Endothelial cell of umbilical vein (primary cell): Measurements from ENCODE around the gene ATXN1. TPM values are rescaled to one million over a fixed set of nuclear protein-coding genes. Genes with fewer than 3 reads are reported as not detected.

Experiments
- BruUV-seq: library from RNA; stranded (reverse); fragments of 400-500 nt; replicated peaks from 2 replicates; lab custom pipeline; 2021; lab: Mats Ljungman, UMichigan
- CTCF ChIA-PET: fragments of 300-600, 350-600 bp; sonication (Branson Sonifier 250); formaldehyde crosslinking; loops from one replicate; lab custom pipeline; 2021; ENCODE audit warnings: antibody characterized with exemption, inconsistent platforms; lab: Charles Lee
- POLR2A ChIA-PET: fragments of 300-600, 350-600 bp; sonication (Branson Sonifier 250); formaldehyde crosslinking; loops from one replicate; lab custom pipeline; 2021; ENCODE audit warnings: antibody characterized with exemption, inconsistent platforms; lab: Charles Lee
- DNase-seq: peaks from one replicate; pipeline ENCODE4 v3.0.0-alpha.2; 2011; ENCODE audit warnings: low read depth, low spot score
- FAIRE-seq: peaks from 2 replicates; lab custom pipeline; 2011; peaks lifted over from hg19 to GRCh38; lab: Jason Lieb, UNC
- H2AFZ ChIP-seq: 2 replicates; pipeline ENCODE4 v1.6.0; 2012; ENCODE audit warnings: low read depth, low read length, control low read depth, inconsistent platforms
- H3K27ac ChIP-seq: 2 replicates; pipeline ENCODE4 v1.5.1; 2011; ENCODE audit warnings: low read depth, mild to moderate bottlenecking, control low read depth, low read length, moderate library complexity; ENCODE audit not compliant: insufficient read depth
- H3K27me3 ChIP-seq, 2 experiments: 2 replicates each; pipeline versions ENCODE4 v1.6.0 to v1.6.1; 2011; ENCODE audit warnings: low read length in 2 of 2, mixed read lengths in 1 of 2; ENCODE audit not compliant: control insufficient read depth in 2 of 2, insufficient read depth in 2 of 2
- H3K36me3 ChIP-seq, 2 experiments: 2 replicates in 1 of 2; 3 replicates in 1 of 2; pipeline ENCODE4 v1.5.1; 2011; ENCODE audit warnings: low read length in 2 of 2, mild to moderate bottlenecking in 1 of 2, moderate library complexity in 1 of 2; ENCODE audit not compliant: control insufficient read depth in 2 of 2, insufficient read depth in 2 of 2; ENCODE audit errors: extremely low read depth in 1 of 2
- H3K4me1 ChIP-seq: 3 replicates; pipeline ENCODE4 v1.5.1; 2011; ENCODE audit warnings: mild to moderate bottlenecking, low read length; ENCODE audit not compliant: control insufficient read depth, insufficient read depth; ENCODE audit errors: extremely low read depth
- H3K4me2 ChIP-seq: 2 replicates; pipeline ENCODE4 v1.6.1; 2011; ENCODE audit warnings: low read length, control low read depth, mixed read lengths; ENCODE audit not compliant: insufficient read depth
- H3K4me3 ChIP-seq, 3 experiments: fragments of 200-600 bp in 1 of 3; sonication (generic), shearing (Covaris generic) in 1 of 3; replicated peaks in 1 of 3; 2 replicates each; pipeline ENCODE4 v1.5.1; 2011 to 2016; ENCODE audit warnings: control low read depth in 3 of 3, low read length in 3 of 3, mild to moderate bottlenecking in 2 of 3, inconsistent platforms in 1 of 3, low read depth in 1 of 3, moderate library complexity in 1 of 3; ENCODE audit not compliant: insufficient read depth in 1 of 3
- H3K79me2 ChIP-seq: 2 replicates; pipeline ENCODE4 v1.6.0; 2012; ENCODE audit warnings: low read length, inconsistent platforms; ENCODE audit not compliant: control insufficient read depth, insufficient read depth
- H3K9ac ChIP-seq: replicated peaks from 2 replicates; pipeline ENCODE3; 2011; ENCODE audit warnings: low read length, control low read depth; ENCODE audit not compliant: insufficient read depth; ENCODE audit errors: extremely low read depth
- H3K9me1 ChIP-seq: replicated peaks from 3 replicates; pipeline ENCODE4 v1.6.0; 2011; ENCODE audit warnings: mild to moderate bottlenecking, low read length; ENCODE audit not compliant: control insufficient read depth, insufficient read depth; ENCODE audit errors: extremely low read depth
- H3K9me3 ChIP-seq: replicated peaks from 2 replicates; pipeline ENCODE4 v1.5.1; 2012; ENCODE audit warnings: low read length, inconsistent platforms; ENCODE audit not compliant: control insufficient read depth, insufficient read depth
- H4K20me1 ChIP-seq: replicated peaks from 2 replicates; pipeline ENCODE3; 2011; ENCODE audit warnings: mild to moderate bottlenecking, low read length; ENCODE audit not compliant: control insufficient read depth, insufficient read depth; ENCODE audit errors: extremely low read depth
- EZH2 ChIP-seq: IDR thresholded peaks from 2 replicates; pipeline ENCODE4 v1.6.1; 2012; ENCODE audit warnings: borderline replicate concordance, low read depth, mild to moderate bottlenecking, moderate library complexity, low read length, inconsistent platforms; ENCODE audit not compliant: severe bottlenecking
- FOS ChIP-seq: IDR thresholded peaks from 2 replicates; pipeline ENCODE4 v1.6.1; 2011; ENCODE audit warnings: mild to moderate bottlenecking, low read length, moderate library complexity, borderline replicate concordance; ENCODE audit not compliant: insufficient read depth
- GATA2 ChIP-seq: IDR thresholded peaks from 2 replicates; pipeline ENCODE4 v1.7.0; 2011; ENCODE audit warnings: low read depth, mild to moderate bottlenecking, moderate library complexity, mixed read lengths, low read length; ENCODE audit not compliant: insufficient read length, insufficient read depth
- JUN ChIP-seq: IDR thresholded peaks from 2 replicates; pipeline ENCODE4 v1.6.1; 2011; ENCODE audit warnings: borderline replicate concordance, low read depth; ENCODE audit not compliant: insufficient read length, insufficient read depth
- MAX ChIP-seq: IDR thresholded peaks from 2 replicates; pipeline ENCODE4 v1.6.1; 2011; ENCODE audit not compliant: insufficient read depth, insufficient read length
- MYC ChIP-seq: IDR thresholded peaks from one replicate; pipeline ENCODE4 v1.6.1; 2011; ENCODE audit warnings: mild to moderate bottlenecking, low read depth, low read length
- POLR2A ChIP-seq: IDR thresholded peaks from 2 replicates; pipeline ENCODE4 v1.6.1; 2012; ENCODE audit warnings: low read depth, mild to moderate bottlenecking, control low read depth, low read length
- POLR2AphosphoS5 ChIP-seq: IDR thresholded peaks from 2 replicates; pipeline ENCODE4 v1.6.1; 2012; ENCODE audit warnings: low read depth, mild to moderate bottlenecking, control low read depth, low read length, moderate library complexity; ENCODE audit not compliant: insufficient read depth
- dilution Hi-C: fragments of 300-500 bp; cut with MboI; formaldehyde crosslinking; loops from one replicate; pipeline ENCODE4 v1.15.0; 2019; ENCODE audit warnings: low sequenced_read_pairs; ENCODE audit not compliant: extremely low pct_ligation_motif_present
- intact Hi-C: fragments of 100-400 bp; cut with micrococcal nuclease; formaldehyde crosslinking; loops from one replicate; pipeline ENCODE4 v1.10.0; 2022
- polyA plus RNA-seq, 4 experiments: library from polyadenylated mRNA; depleted of rRNA in 3 of 4; stranded (reverse) in 3 of 4; unstranded in 1 of 4; fragments of >200 nt; gene quantifications; 2 replicates each; pipeline versions ENCODE4 v1.2.1 to v1.2.3, GENCODE V29; 2011 to 2012; ENCODE audit warnings: missing spikeins in 1 of 4
- total RNA-seq: library from RNA; stranded (reverse); gene quantifications from 2 replicates; pipeline ENCODE4 v1.2.3, GENCODE V29; 2021
- TF ChIP-seq, protein P1 (sequence below), 2 donors: IDR thresholded peaks; 1 replicate in 1 of 2; 2 replicates in 1 of 2; pipeline ENCODE4 v1.5.1; 2011; ENCODE audit warnings: low read length in 2 of 2, mild to moderate bottlenecking in 2 of 2, moderate library complexity in 2 of 2, control low read depth in 1 of 2, inconsistent platforms in 1 of 2, low read depth in 1 of 2; ENCODE audit not compliant: insufficient read depth in 1 of 2; ENCODE audit errors: extremely low read depth in 1 of 2

Gene ATXN1
- total and polyA plus RNA-seq, 2 donors (not counting 3 experiments of a cell fraction or from before 2014, with no cell fraction given): 16.4 to 33.0 TPM

DNA sequence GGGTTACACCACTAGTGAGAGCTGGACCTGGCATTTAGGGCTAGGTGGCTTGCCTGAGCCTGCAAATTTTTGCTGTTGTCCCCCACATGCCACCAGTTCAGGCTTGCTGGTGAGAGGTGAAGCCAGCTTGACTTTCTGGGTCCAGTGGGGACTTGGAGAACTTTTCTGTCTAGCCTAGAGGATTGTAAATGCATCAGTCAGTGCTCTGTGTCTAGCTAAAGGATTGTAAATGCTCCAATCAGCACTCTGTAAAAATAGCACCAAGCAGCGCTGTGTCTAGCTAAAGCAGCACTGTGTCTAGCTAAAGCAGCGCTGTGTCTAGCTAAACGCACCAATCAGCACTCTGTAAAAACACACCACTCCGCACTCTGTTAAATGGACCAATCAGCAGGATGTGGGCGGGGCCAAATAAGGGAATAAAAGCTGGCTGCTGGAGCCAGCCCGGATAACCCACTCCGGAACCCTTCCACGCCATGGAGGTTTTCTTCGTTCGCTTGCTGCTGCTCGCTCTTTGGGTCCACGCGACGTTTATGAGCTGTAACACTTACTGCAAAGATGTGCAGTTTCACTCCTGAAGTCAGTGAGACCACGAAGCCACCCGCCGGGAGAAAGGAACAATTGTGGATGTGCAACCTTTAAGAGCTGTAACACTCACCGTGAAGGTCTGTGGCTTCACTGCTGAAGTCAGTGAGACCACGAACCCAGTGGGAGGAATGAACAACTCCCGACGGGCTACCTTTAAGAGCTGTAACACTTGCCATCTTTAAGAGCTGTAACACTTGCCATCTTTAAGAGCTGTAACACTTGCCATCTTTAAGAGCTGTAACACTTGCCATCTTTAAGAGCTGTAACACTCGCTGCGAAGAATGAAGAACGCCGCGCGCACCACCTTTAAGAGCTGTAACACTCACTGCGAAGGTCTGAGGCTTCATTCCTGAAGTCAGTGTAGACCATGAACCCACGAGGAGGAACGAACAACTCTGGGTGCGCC, 495.6 kb downstream of the ATXN1 start:
- ChIA-PET POLR2A (no interaction called here), CTCF (interaction anchor here (0.6 to 1.7 kb wide), 7 partner anchors 11 to 82 kb away, joined by 3 to 8 read pairs (median 4); no protein-coding TSS in a partner anchor)
- Histone ChIP-seq H3K36me3 (no peaks in the 10 kb centered on the region), H2AFZ (no peak overlapping the region), H3K27me3 (no peaks in the 10 kb centered on the region), H3K4me2 (no peak overlapping the region), H3K4me3 (no peak overlapping the region), H3K9me3 (no peaks in the 10 kb centered on the region), H3K79me2 (no peaks in the 10 kb centered on the region), H3K4me1 (no peaks in the 10 kb centered on the region), H4K20me1 (no peaks in the 10 kb centered on the region), H3K9ac (no peak overlapping the region), H3K9me1 (no peaks in the 10 kb centered on the region), H3K27ac (no peak overlapping the region)
- DNase-seq (no peak), FAIRE-seq (peak; percentile 18)
- intact Hi-C loops (no loop called here), dilution Hi-C loops (no loop called here)
- TF ChIP-seq POLR2A: no peak
- no TSS peak for BruUV-seq

GRCh38 chr6:16264785-16265184, 496.5 kb downstream of the ATXN1 start:
- FAIRE-seq (no peak), DNase-seq (no peak)
- dilution Hi-C loops: no loop called here
- Histone ChIP-seq H3K9me3 (no peaks in the 10 kb centered on the region), H2AFZ (no peak overlapping the region), H3K27me3 (no peaks in the 10 kb centered on the region), H3K27ac (no peak overlapping the region), H3K4me3 (no peak overlapping the region), H3K9ac (no peak overlapping the region), H3K4me1 (no peaks in the 10 kb centered on the region), H3K4me2 (no peak overlapping the region), H3K79me2 (no peaks in the 10 kb centered on the region), H3K9me1 (no peaks in the 10 kb centered on the region), H4K20me1 (no peaks in the 10 kb centered on the region), H3K36me3 (no peaks in the 10 kb centered on the region)
- no TSS peak for BruUV-seq
- CTCF ChIA-PET: no interaction called here
- POLR2A ChIA-PET: no interaction called here
- intact Hi-C loops: no loop called here
- TF ChIP-seq MAX: no peak
- no peak for TF ChIP-seq JUN
- TF ChIP-seq FOS: no peak
- TF ChIP-seq, protein P1, sequence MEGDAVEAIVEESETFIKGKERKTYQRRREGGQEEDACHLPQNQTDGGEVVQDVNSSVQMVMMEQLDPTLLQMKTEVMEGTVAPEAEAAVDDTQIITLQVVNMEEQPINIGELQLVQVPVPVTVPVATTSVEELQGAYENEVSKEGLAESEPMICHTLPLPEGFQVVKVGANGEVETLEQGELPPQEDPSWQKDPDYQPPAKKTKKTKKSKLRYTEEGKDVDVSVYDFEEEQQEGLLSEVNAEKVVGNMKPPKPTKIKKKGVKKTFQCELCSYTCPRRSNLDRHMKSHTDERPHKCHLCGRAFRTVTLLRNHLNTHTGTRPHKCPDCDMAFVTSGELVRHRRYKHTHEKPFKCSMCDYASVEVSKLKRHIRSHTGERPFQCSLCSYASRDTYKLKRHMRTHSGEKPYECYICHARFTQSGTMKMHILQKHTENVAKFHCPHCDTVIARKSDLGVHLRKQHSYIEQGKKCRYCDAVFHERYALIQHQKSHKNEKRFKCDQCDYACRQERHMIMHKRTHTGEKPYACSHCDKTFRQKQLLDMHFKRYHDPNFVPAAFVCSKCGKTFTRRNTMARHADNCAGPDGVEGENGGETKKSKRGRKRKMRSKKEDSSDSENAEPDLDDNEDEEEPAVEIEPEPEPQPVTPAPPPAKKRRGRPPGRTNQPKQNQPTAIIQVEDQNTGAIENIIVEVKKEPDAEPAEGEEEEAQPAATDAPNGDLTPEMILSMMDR (IDR thresholded peaks at IDR 0.05; ENCODE audit: extremely low read depth in 1 of 2, insufficient read depth in 1 of 2, low read depth in 1 of 2, low read length in 2 of 2): no peak
- no peak for TF ChIP-seq EZH2
- no peak for TF ChIP-seq MYC
- TF ChIP-seq GATA2: no peak
- TF ChIP-seq POLR2AphosphoS5: no peak
- TF ChIP-seq POLR2A: no peak
